Natural killer cell (primary cell): Measurements from ENCODE around the gene CROCC. TPM values are rescaled to one million over a fixed set of nuclear protein-coding genes. Genes with fewer than 3 reads are reported as not detected.
A peak's percentile ranks its signal among the peaks of the same experiment; 100 is the strongest.
"Not testable (repeated sequence)": the region's sequence is repeated elsewhere in the genome, so short reads cannot be mapped to it uniquely, and the experiment has no call there.

ENCODE experiments used
- ATAC-seq, 3 donors: fragments of 150-1000 bp in 2 of 3; fragments of 200-7000 bp in 1 of 3; cut with Tn5 transposase; 1 replicate in 1 of 3; 2 replicates in 2 of 3; pipeline ENCODE4 v1.10.0; 2021; ENCODE audit warnings: mild to moderate bottlenecking in 2 of 3, moderate library complexity in 2 of 3
- DNase-seq, 2 donors: peaks; one replicate each; pipeline versions ENCODE4 v3.0.0 to v3.0.0-alpha.2; 2013 to 2021; ENCODE audit warnings: mixed read lengths in 1 of 2
- H3K27ac ChIP-seq: one replicate; pipeline ENCODE4 v1.5.1; 2013; ENCODE audit warnings: mild to moderate bottlenecking, low read length
- H3K27me3 ChIP-seq: one replicate; pipeline ENCODE4 v1.6.1; 2013; ENCODE audit warnings: low read length; ENCODE audit not compliant: control insufficient read depth, insufficient read depth
- H3K36me3 ChIP-seq: one replicate; pipeline ENCODE4 v1.6.1; 2013; ENCODE audit warnings: low read length; ENCODE audit not compliant: control insufficient read depth, insufficient read depth
- H3K4me1 ChIP-seq: one replicate; pipeline ENCODE4 v1.6.1; 2013; ENCODE audit warnings: low read length; ENCODE audit not compliant: control insufficient read depth, insufficient read depth
- H3K4me3 ChIP-seq: one replicate; pipeline ENCODE4 v1.5.1; 2013; ENCODE audit warnings: low read length
- H3K9me3 ChIP-seq: one replicate; pipeline ENCODE4 v1.6.1; 2013; ENCODE audit warnings: low read length; ENCODE audit not compliant: control insufficient read depth, insufficient read depth
- H3K27ac Mint-ChIP-seq, 2 donors: one replicate each; pipeline ENCODE4 v1.8.0; 2022; ENCODE audit warnings: mild to moderate bottlenecking in 2 of 2, mixed read lengths in 2 of 2, moderate library complexity in 1 of 2
- H3K27me3 Mint-ChIP-seq, 2 donors: one replicate each; pipeline ENCODE4 v1.8.0; 2022; ENCODE audit warnings: low read depth in 2 of 2, mixed read lengths in 2 of 2
- H3K36me3 Mint-ChIP-seq: one replicate; pipeline ENCODE4 v1.8.0; 2022; ENCODE audit warnings: mixed read lengths
- H3K4me1 Mint-ChIP-seq, 2 donors: one replicate each; pipeline ENCODE4 v1.8.0; 2022; ENCODE audit warnings: mixed read lengths in 2 of 2
- H3K4me3 Mint-ChIP-seq: one replicate; pipeline ENCODE4 v1.8.0; 2022; ENCODE audit warnings: mild to moderate bottlenecking, moderate library complexity, mixed read lengths
- H3K9me3 Mint-ChIP-seq, 2 donors: one replicate each; pipeline ENCODE4 v1.8.0; 2022; ENCODE audit warnings: mixed read lengths in 2 of 2
- WGBS: methylation state at CpG from one replicate; pipeline ENCODE4 v1.1.7; 2013; ENCODE audit warnings: missing lambda C conversion rate; ENCODE audit not compliant: insufficient coverage; 5-methylcytosine and 5-hydroxymethylcytosine counted together
- intact Hi-C: fragments of 100-400 bp; cut with micrococcal nuclease; formaldehyde crosslinking; loops from one replicate; pipeline ENCODE4 v1.14.2; 2022
- total RNA-seq, 4 donors: library from RNA; stranded (reverse); fragments of 120-200 nt in 1 of 4; gene quantifications; one replicate each; pipeline versions ENCODE4 v1.2.3 to v1.2.4, GENCODE V29; 2013 to 2022
- TF ChIP-seq, protein P1 (sequence below): fragments of 200-600 bp; IDR thresholded peaks from one replicate; pipeline ENCODE4 v1.8.0; 2022; ENCODE audit warnings: antibody characterized with exemption

The CROCC gene
- total RNA-seq, 3 donors from 2014 or later (not counting 1 experiment from before 2014, with no cell fraction given): 51.7 to 62.9 (median 59.1) TPM

DNA sequence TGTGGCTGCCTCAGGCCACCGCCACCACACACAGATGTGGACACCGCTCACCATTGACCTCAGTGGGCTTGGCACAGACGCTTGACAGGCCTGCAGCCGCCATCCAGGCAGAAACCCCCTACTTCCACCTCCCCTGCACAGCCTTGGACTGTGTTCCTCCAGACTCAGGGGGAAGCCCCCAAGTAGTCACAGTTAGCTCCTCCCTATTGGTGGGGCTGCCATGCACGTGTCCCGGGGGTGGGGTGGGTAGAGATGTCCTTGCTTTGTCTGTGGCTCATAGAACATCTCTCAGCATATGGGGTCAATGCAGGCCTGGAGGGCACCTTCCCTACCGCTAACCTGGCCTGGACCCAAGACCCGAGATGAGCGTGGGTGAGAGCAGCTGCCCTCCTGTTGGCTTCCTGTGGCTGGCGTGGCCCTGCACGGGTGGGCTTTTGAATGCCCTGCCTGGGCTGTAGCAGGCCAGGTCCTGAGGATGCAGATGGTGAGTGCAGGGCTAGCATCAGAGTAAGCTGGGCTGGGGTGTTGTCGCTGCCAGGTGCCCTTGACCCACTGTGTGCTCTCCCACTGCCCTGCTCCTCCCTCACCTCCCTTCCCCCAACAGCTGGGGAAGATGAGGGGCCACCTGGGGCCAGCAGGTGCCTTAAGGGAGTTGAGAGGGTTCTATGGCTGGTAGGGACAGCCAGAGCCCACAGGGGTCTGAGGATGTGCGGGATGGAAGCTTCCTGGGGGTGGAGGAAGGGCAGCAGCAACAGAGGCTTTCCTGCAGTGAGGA is 6.2 kb downstream of the CROCC start:
- ATAC-seq: peak in 2 of 3 donors; percentile 12 to 38

DNA sequence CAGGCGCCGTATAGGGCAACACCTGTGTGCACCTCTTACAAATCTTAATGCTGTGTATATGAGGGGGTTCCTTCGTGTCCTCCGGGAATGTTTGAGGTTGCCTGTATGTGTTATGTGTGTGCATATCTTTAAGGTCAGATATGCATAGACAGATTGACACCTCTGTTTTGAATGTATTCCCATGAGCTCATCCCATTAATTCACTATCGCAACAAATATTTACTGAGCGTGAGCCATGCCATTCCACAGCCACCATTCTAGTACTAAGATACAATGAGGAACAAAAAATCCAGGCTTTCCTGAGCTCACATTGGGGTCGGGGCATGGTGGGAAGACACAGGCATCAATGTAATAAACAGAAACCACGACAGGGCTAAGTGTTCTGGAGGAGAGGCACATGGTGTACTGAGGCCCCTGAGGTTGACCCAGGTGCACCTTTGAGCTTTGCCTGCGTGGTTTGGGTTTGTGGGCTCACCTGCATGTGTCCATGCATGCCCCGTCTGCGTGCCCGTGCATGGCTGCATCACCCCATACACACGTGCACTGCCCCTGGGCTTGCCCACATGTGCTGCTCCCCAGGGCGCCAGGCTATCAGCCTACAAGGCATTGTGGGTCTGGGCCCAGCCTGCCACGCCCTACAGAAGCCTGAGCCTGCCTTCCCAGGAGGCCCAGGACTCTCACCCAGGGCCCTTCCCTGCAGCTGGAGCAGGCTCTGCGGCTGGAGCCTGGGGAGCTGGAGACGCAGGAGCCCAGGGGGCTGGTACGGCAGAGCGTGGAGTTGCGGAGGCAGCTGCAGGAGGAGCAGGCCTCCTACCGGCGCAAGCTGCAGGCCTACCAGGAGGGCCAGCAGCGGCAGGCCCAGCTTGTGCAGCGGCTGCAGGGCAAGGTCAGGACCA is 7.7 kb downstream of the CROCC start:
- intact Hi-C loops, H3K9me3 ChIP-seq, H3K4me3 ChIP-seq, H3K27ac Mint-ChIP-seq, H3K4me1 ChIP-seq, H3K27ac ChIP-seq, H3K36me3 Mint-ChIP-seq, H3K27me3 ChIP-seq, H3K36me3 ChIP-seq, H3K4me3 Mint-ChIP-seq, H3K9me3 Mint-ChIP-seq, DNase-seq, H3K27me3 Mint-ChIP-seq, ATAC-seq: not testable (repeated sequence)
- H3K4me1 Mint-ChIP-seq: peaks cover 6 to 15% of the 10 kb centered on the region in 2 donors
- 81% methylated on average over 24 of the region's 24 CpGs for WGBS

More for the DNA sequence above, 6.2 kb downstream of the CROCC start:
- Histone ChIP-seq H3K4me1 (no peaks in the 10 kb centered on the region), H3K36me3 (no peaks in the 10 kb centered on the region), H3K4me3 (no peak overlapping the region), H3K27me3 (no peaks in the 10 kb centered on the region), H3K9me3 (no peaks in the 10 kb centered on the region), H3K27ac (no peak overlapping the region)
- Mint-ChIP-seq H3K4me3 (no peak overlapping the region), H3K27ac (no peak overlapping the region), H3K9me3 (no peaks in the 10 kb centered on the region), H3K4me1 (peaks cover 6 to 16% of the 10 kb centered on the region in 2 donors), H3K27me3 (no peaks in the 10 kb centered on the region), H3K36me3 (no peaks in the 10 kb centered on the region)
- WGBS: 75% methylated on average over 13 of the region's 13 CpGs
- no peak for DNase-seq
- intact Hi-C loops: no loop called here
- TF ChIP-seq, protein P1, sequence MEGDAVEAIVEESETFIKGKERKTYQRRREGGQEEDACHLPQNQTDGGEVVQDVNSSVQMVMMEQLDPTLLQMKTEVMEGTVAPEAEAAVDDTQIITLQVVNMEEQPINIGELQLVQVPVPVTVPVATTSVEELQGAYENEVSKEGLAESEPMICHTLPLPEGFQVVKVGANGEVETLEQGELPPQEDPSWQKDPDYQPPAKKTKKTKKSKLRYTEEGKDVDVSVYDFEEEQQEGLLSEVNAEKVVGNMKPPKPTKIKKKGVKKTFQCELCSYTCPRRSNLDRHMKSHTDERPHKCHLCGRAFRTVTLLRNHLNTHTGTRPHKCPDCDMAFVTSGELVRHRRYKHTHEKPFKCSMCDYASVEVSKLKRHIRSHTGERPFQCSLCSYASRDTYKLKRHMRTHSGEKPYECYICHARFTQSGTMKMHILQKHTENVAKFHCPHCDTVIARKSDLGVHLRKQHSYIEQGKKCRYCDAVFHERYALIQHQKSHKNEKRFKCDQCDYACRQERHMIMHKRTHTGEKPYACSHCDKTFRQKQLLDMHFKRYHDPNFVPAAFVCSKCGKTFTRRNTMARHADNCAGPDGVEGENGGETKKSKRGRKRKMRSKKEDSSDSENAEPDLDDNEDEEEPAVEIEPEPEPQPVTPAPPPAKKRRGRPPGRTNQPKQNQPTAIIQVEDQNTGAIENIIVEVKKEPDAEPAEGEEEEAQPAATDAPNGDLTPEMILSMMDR: no peak

- H3K27me3 Mint-ChIP-seq, ATAC-seq, H3K4me3 ChIP-seq, H3K36me3 Mint-ChIP-seq, intact Hi-C loops, H3K9me3 Mint-ChIP-seq, H3K4me1 Mint-ChIP-seq, DNase-seq, H3K36me3 ChIP-seq, H3K27ac ChIP-seq, H3K4me1 ChIP-seq, H3K9me3 ChIP-seq, H3K27me3 ChIP-seq, H3K4me3 Mint-ChIP-seq, H3K27ac Mint-ChIP-seq: not testable (repeated sequence)
- WGBS: 93% methylated on average over 18 of the region's 18 CpGs
Measured at GRCh38 chr1:16931206-16931934, 9.6 kb downstream of the CROCC start.

DNA sequence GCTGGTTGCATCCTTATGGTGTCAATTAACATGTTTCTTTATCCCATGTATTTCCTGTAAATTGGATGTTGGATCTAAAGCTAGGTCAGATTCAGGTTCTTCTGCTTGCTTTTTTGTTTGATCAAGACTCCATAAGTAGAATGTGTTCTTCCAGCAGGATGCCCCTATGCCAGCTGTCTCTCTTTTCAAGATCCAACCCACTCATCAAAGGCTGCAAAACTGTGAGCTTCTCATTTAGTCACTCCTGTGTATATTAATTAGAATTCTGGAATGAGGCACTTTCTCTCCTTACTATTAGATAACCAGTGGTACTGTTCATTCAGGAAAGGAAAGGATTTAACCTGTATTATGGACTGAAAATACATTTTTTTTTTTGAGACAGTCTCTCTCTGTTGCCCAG is 12.2 kb downstream of the CROCC start:
- H3K36me3 ChIP-seq, H3K4me3 ChIP-seq, H3K36me3 Mint-ChIP-seq, DNase-seq, H3K4me1 Mint-ChIP-seq, H3K4me1 ChIP-seq, H3K9me3 ChIP-seq, H3K27me3 Mint-ChIP-seq, H3K9me3 Mint-ChIP-seq, H3K4me3 Mint-ChIP-seq, H3K27me3 ChIP-seq, intact Hi-C loops, H3K27ac Mint-ChIP-seq, ATAC-seq, H3K27ac ChIP-seq: not testable (repeated sequence)

DNA sequence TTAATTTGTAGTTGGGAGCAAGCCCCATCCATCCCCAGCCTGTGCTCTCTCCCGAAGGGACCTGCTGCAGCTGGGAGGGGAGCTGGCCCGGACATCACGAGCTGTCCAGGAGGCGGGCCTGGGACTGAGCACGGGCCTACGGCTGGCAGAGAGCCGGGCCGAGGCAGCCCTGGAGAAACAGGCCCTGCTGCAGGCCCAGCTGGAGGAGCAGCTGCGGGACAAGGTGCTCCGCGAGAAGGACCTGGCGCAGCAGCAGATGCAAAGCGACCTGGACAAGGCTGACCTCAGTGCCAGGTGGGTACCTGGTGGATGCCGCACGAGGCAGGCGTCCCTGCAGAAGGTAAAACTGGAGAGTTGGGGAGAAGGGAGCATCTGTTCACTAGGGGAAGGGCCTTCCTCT is 14.8 kb downstream of the CROCC start:
- WGBS: 95% methylated on average over 16 of the region's 16 CpGs
- H3K4me3 ChIP-seq, H3K9me3 Mint-ChIP-seq, DNase-seq, H3K9me3 ChIP-seq, H3K4me3 Mint-ChIP-seq, ATAC-seq, H3K27ac ChIP-seq, H3K36me3 ChIP-seq, intact Hi-C loops, H3K4me1 Mint-ChIP-seq, H3K36me3 Mint-ChIP-seq, H3K27me3 Mint-ChIP-seq, H3K27me3 ChIP-seq, H3K27ac Mint-ChIP-seq, H3K4me1 ChIP-seq: not testable (repeated sequence)
